Mononuclear cell (primary cell): Measurements from ENCODE around the gene WDR91. TPM values are rescaled to one million over a fixed set of nuclear protein-coding genes. Genes with fewer than 3 reads are reported as not detected.

Experiments used
- H3K27me3 ChIP-seq: 2 replicates; pipeline ENCODE4 v1.6.0; 2011; ENCODE audit warnings: low read length, control low read depth; ENCODE audit not compliant: insufficient read depth
- H3K4me1 ChIP-seq: 2 replicates; pipeline ENCODE4 v1.5.1; 2011; ENCODE audit warnings: mild to moderate bottlenecking, low read length, control low read depth; ENCODE audit not compliant: insufficient read depth
- H3K4me3 ChIP-seq: 2 replicates; pipeline ENCODE4 v1.5.1; 2011; ENCODE audit warnings: mild to moderate bottlenecking, low read length, moderate library complexity
- H3K9me3 ChIP-seq: 2 replicates; pipeline ENCODE4 v1.5.1; 2011; ENCODE audit warnings: low read depth, mild to moderate bottlenecking, control low read depth, low read length
- total RNA-seq: library from RNA; depleted of rRNA; stranded (reverse); fragments of >200 nt; gene quantifications from one replicate; pipeline ENCODE4 v1.2.3, GENCODE V29; 2012

WDR91 gene
- total RNA-seq, 1 donor: 14.3 TPM

GRCh38 chr7:135158874-135159273 is 52.5 kb downstream of the WDR91 start:
- Histone ChIP-seq H3K27me3 (no peaks in the 10 kb centered on the region), H3K4me3 (no peak overlapping the region), H3K4me1 (peaks cover 39% of the 10 kb centered on the region), H3K9me3 (peaks cover 18% of the 10 kb centered on the region)

- Histone ChIP-seq H3K4me3 (no peak overlapping the region), H3K27me3 (no peaks in the 10 kb centered on the region), H3K9me3 (peaks cover 18% of the 10 kb centered on the region), H3K4me1 (peaks cover 39% of the 10 kb centered on the region)
These were observed 53.1 kb downstream of the WDR91 start for GRCh38 chr7:135158141-135158655.

- H3K9me3 ChIP-seq: peaks cover 18% of the 10 kb centered on the region
- peaks cover 46% of the 10 kb centered on the region for H3K4me1 ChIP-seq
- H3K27me3 ChIP-seq: no peaks in the 10 kb centered on the region
- H3K4me3 ChIP-seq: no peak overlapping the region
These were observed 55.0 kb downstream of the WDR91 start for GRCh38 chr7:135156290-135156689.

GRCh38 chr7:135154734-135155133 is 56.6 kb downstream of the WDR91 start:
- no peak overlapping the region for H3K4me3 ChIP-seq
- H3K4me1 ChIP-seq: peaks cover 45% of the 10 kb centered on the region
- H3K27me3 ChIP-seq: no peaks in the 10 kb centered on the region
- H3K9me3 ChIP-seq: peaks cover 18% of the 10 kb centered on the region

GRCh38 chr7:135152442-135152841 is 58.9 kb downstream of the WDR91 start:
- Histone ChIP-seq H3K27me3 (no peaks in the 10 kb centered on the region), H3K4me3 (no peak overlapping the region), H3K4me1 (peaks cover 45% of the 10 kb centered on the region), H3K9me3 (peaks cover 18% of the 10 kb centered on the region)

GRCh38 chr7:135151533-135151932 is 59.8 kb downstream of the WDR91 start:
- no peaks in the 10 kb centered on the region for H3K27me3 ChIP-seq
- H3K4me1 ChIP-seq: peaks cover 46% of the 10 kb centered on the region
- peaks cover 17% of the 10 kb centered on the region for H3K9me3 ChIP-seq
- H3K4me3 ChIP-seq: no peak overlapping the region

- peaks cover 13% of the 10 kb centered on the region for H3K9me3 ChIP-seq
- no peak overlapping the region for H3K4me3 ChIP-seq
These were observed 60.2 kb downstream of the WDR91 start for GRCh38 chr7:135151132-135151531.

GRCh38 chr7:135150072-135150782 is 61.1 kb downstream of the WDR91 start:
- H3K4me3 ChIP-seq: peak overlapping the region; percentile 16
- peaks cover 46% of the 10 kb centered on the region for H3K4me1 ChIP-seq
- peaks cover 4% of the 10 kb centered on the region for H3K9me3 ChIP-seq

More at GRCh38 chr7:135151132-135151531, 60.2 kb downstream of the WDR91 start:
- Histone ChIP-seq H3K4me1 (peaks cover 46% of the 10 kb centered on the region), H3K27me3 (no peaks in the 10 kb centered on the region)

GRCh38 chr7:135147899-135148721 is 63.2 kb downstream of the WDR91 start, which contains the start of gene TMEM140:
TSS of gene TMEM140 (plus strand) at chr7:135148072. CDS start at chr7:135164442, 16,370 bp downstream.
- Histone ChIP-seq H3K4me1 (peaks cover 46% of the 10 kb centered on the region), H3K27me3 (no peaks in the 10 kb centered on the region), H3K4me3 (peak within 1 kb of the TSS; percentile 64), H3K9me3 (no peaks in the 10 kb centered on the region)

More at GRCh38 chr7:135150072-135150782, 61.1 kb downstream of the WDR91 start:
- no peaks in the 10 kb centered on the region for H3K27me3 ChIP-seq

GRCh38 chr7:135147341-135147898 is 63.9 kb downstream of the WDR91 start:
- H3K27me3 ChIP-seq: no peaks in the 10 kb centered on the region
- H3K9me3 ChIP-seq: no peaks in the 10 kb centered on the region
- H3K4me1 ChIP-seq: peaks cover 40% of the 10 kb centered on the region
- peak overlapping the region; percentile 64 for H3K4me3 ChIP-seq

- Histone ChIP-seq H3K4me1 (peaks cover 12% of the 10 kb centered on the region), H3K27me3 (no peaks in the 10 kb centered on the region), H3K4me3 (no peak overlapping the region), H3K9me3 (no peaks in the 10 kb centered on the region)
These were observed 67.2 kb downstream of the WDR91 start for GRCh38 chr7:135143885-135144668.

Other genes with a start within 250 kb of the WDR91 start
- gene AGBL3, start 225.0 kb downstream of the WDR91 start, total RNA-seq: 2.1 TPM
- gene TMEM140, start 63.5 kb downstream of the WDR91 start, total RNA-seq: 51.4 TPM
- gene CYREN, start 40.8 kb downstream of the WDR91 start, total RNA-seq: 24.8 TPM
- not detected for gene STRA8, start 22.3 kb upstream of the WDR91 start, total RNA-seq